ENCODE results near the gene EXOG.
"Not testable (repeated sequence)": the region's sequence is repeated elsewhere in the genome, so short reads cannot be mapped to it uniquely, and the experiment has no call there.

EXOG gene

GRCh38 chr3:38566215-38566528, 70.0 kb downstream of the EXOG start:
- DNase-seq = no peak

DNA sequence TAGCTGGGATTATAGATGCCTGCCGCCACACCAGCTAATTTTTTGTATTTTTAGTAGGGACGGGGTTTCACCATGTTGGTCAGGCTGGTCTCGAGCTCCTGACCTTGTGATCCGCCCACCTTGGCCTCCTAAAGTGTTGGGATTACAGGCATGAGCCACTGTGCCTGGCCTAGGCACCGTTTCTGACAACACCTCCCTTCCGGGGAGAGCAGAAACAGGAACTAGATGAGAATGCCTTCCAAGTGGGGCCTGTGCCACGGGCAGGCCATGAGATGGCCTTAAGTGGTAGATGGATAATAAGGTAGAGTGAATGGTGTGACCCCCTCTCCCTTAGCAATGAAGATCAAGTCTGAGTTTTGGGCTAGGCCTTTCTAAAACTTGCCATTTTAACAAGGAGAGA, 70.7 kb downstream of the EXOG start:
- DNase-seq = not testable (repeated sequence)

DNA sequence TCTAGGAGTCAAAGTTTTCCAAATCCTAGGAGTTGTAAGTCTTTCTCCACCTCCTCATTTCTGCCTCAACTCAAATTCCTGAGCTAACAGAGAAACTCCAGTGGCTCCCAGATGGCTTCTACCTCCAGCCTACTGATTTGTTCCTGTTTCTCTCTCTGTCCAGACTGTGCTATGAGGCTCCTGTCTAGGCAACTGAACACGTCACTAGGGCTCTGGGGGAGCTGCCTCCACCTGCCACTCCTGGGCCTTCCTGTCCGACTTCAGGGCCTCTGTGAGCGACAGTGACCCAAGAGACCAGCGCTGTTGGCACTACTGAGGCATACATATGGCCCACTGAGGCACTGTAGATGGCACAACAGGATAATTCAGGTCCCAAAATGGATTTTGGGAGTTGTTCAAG, 71.4 kb downstream of the EXOG start:
- DNase-seq = no peak

DNA sequence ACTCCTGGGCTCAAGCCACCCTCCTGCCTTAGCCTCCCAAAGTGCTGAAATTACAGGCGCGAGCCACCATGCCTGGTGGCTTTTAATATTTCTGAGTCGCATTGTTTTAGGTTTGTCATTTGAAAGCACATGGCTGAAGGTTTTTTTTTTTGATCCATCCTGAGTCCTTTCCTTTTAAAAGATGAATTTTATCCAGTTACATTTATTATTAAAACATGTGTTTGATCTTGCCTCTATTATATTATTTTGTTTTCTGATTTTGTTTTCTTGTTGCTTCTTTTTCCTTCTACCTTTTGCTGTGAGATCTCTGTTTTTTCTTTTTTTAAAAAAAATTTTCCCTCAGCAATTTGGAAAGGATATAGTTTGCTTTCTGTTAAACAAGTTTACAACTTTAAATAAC, 77.0 kb downstream of the EXOG start:
- no peak for DNase-seq

DNA sequence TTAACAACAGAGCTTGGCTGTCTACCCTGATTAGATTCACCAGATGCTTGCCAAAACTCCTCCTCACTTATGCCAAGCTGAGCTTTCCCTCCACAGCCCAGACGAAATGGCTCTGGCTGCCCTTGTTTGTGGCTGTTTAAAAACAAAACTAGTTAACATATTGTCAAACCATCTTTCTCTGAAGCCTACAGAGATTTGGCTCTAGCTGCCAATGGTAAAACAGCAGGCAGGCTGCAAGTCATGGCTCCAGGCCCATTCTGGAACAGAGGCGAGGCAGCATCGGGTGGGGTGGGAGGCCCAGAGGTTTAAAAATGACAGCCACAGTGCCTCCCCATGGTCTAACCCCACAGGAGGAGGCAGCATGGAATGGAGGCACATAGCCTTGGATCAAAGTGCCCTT, 77.4 kb downstream of the EXOG start:
- DNase-seq = no peak

DNA sequence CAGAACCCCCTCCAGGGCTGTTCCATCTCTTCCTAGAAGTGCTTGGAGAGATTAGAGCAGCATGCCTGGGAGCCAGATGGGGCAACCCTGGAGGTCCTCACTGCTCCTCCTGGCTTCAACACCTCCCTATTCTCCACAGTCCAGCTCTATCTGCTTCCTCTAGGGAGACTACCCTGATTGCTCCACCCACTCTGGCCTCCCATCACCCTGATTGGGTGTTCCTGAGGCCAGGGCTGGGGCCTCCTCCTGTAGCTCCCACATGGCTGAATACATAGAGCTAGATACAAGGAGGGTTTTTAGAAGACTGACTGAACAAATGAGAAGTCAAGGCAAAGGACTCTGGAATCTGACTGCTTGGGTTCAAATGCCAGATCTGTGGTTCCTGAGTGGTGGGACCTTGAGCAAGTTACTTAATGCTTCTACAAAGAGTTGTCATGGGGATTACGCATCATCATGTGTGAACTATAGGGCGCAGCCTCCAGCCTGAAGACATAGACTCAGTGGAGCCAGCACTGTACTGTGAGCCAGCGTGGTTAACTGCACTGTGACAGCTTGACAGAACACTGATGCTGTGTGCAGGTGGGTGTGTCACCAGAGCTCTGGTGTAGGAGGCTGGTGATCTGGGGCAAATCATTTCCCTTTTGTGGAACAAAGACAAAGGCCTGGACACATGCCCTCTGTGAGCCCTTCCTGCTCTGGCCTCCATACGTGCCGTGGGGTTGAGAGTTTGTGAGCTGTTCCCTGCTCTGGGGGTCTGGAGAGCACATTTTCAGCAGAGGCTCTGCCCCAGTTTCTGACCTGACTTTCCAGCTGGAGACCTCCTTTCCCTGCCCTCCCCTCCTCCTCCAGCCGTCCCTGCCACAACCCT, 78.5 kb downstream of the EXOG start:
- no peak for DNase-seq

GRCh38 chr3:38575279-38575843, 79.2 kb downstream of the EXOG start:
- DNase-seq = no peak

All from NCI-H2107 (cell line).